H9 (cell line): ENCODE measurements around the gene KIF12. TPM values are rescaled to one million over a fixed set of nuclear protein-coding genes. Genes with fewer than 3 reads are reported as not detected.

Source experiments
- DNase-seq: peaks from one replicate; pipeline ENCODE4 v3.0.0-alpha.2; 2017
- H2AFZ ChIP-seq: one replicate; pipeline ENCODE4 v1.6.1; 2013; ENCODE audit warnings: mild to moderate bottlenecking, low read length, control low read depth, moderate library complexity
- H2AK5ac ChIP-seq: 2 replicates; pipeline ENCODE4 v1.6.1; 2013; ENCODE audit warnings: low read length, control low read depth, mixed read lengths; ENCODE audit not compliant: insufficient read length
- H2BK120ac ChIP-seq: one replicate; pipeline ENCODE4 v1.6.1; 2013; ENCODE audit warnings: low read depth, mild to moderate bottlenecking, low read length, control low read depth, inconsistent platforms; ENCODE audit not compliant: poor library complexity, severe bottlenecking
- H2BK12ac ChIP-seq: 2 replicates; pipeline ENCODE4 v1.6.1; 2013; ENCODE audit warnings: low read length, control low read depth, mixed read lengths, low read depth; ENCODE audit not compliant: insufficient read length
- H2BK15ac ChIP-seq: 2 replicates; pipeline ENCODE4 v1.6.1; 2013; ENCODE audit warnings: low read depth, low read length, control low read depth
- H2BK20ac ChIP-seq: one replicate; pipeline ENCODE4 v1.6.1; 2013; ENCODE audit warnings: low read depth, mild to moderate bottlenecking, low read length, control low read depth, inconsistent platforms; ENCODE audit not compliant: poor library complexity, severe bottlenecking
- H2BK5ac ChIP-seq: 2 replicates; pipeline ENCODE4 v1.6.1; 2013; ENCODE audit warnings: low read length, control low read depth, mixed read lengths; ENCODE audit not compliant: insufficient read length
- H3K14ac ChIP-seq: 2 replicates; pipeline ENCODE4 v1.6.1; 2013; ENCODE audit warnings: low read length, control low read depth; ENCODE audit not compliant: insufficient read depth
- H3K18ac ChIP-seq: 2 replicates; pipeline ENCODE4 v1.6.1; 2013; ENCODE audit warnings: low read depth, mild to moderate bottlenecking, mixed read lengths, low read length, control low read depth; ENCODE audit not compliant: insufficient read length
- H3K23ac ChIP-seq: 2 replicates; pipeline ENCODE4 v1.6.1; 2013; ENCODE audit warnings: low read length, control low read depth, mixed read lengths, low read depth; ENCODE audit not compliant: insufficient read length
- H3K23me2 ChIP-seq: 2 replicates; pipeline ENCODE4 v1.6.1; 2013; ENCODE audit warnings: low read depth, mild to moderate bottlenecking, mixed read lengths, low read length, control low read depth; ENCODE audit not compliant: insufficient read length, poor library complexity, severe bottlenecking
- H3K27ac ChIP-seq: 2 replicates; pipeline ENCODE4 v1.5.1; 2013; ENCODE audit warnings: low read length, control low read depth, mixed read lengths, low read depth; ENCODE audit not compliant: insufficient read length
- H3K27me3 ChIP-seq: 2 replicates; pipeline ENCODE4 v1.6.1; 2013; ENCODE audit warnings: low read length, control low read depth, inconsistent platforms; ENCODE audit not compliant: insufficient read depth
- H3K4ac ChIP-seq: 2 replicates; pipeline ENCODE4 v1.6.1; 2013; ENCODE audit warnings: low read depth, mild to moderate bottlenecking, control low read depth, inconsistent platforms, low read length, moderate library complexity
- H3K4me1 ChIP-seq: 2 replicates; pipeline ENCODE4 v1.6.1; 2013; ENCODE audit warnings: low read length, control low read depth, inconsistent platforms; ENCODE audit not compliant: insufficient read depth
- H3K4me2 ChIP-seq: 2 replicates; pipeline ENCODE4 v1.6.1; 2013; ENCODE audit warnings: low read length, control low read depth, mixed read lengths; ENCODE audit not compliant: insufficient read length, insufficient read depth
- H3K56ac ChIP-seq: 2 replicates; pipeline ENCODE4 v1.6.1; 2013; ENCODE audit warnings: low read depth, mild to moderate bottlenecking, mixed read lengths, low read length, control low read depth; ENCODE audit not compliant: insufficient read length
- H3K79me1 ChIP-seq: 2 replicates; pipeline ENCODE4 v1.6.1; 2013; ENCODE audit warnings: low read depth, mild to moderate bottlenecking, moderate library complexity, low read length, control low read depth, inconsistent platforms; ENCODE audit not compliant: insufficient read depth, poor library complexity, severe bottlenecking
- H3K79me2 ChIP-seq: 2 replicates; pipeline ENCODE4 v1.6.1; 2013; ENCODE audit warnings: low read length, control low read depth, inconsistent platforms; ENCODE audit not compliant: insufficient read depth
- H3K9ac ChIP-seq: 2 replicates; pipeline ENCODE4 v1.6.1; 2013; ENCODE audit warnings: low read length, control low read depth, mixed read lengths; ENCODE audit not compliant: insufficient read length; ENCODE audit errors: extremely low read depth
- H3K9me3 ChIP-seq: one replicate; pipeline ENCODE4 v1.6.1; 2013; ENCODE audit warnings: low read depth, low read length, inconsistent platforms; ENCODE audit not compliant: control insufficient read depth
- H3T11ph ChIP-seq: one replicate; pipeline ENCODE4 v1.6.1; 2013; ENCODE audit warnings: mild to moderate bottlenecking, low read length, control low read depth, inconsistent platforms
- H4K20me1 ChIP-seq: one replicate; pipeline ENCODE4 v1.6.1; 2013; ENCODE audit not compliant: control insufficient read depth, insufficient read length, insufficient read depth
- H4K5ac ChIP-seq: 2 replicates; pipeline ENCODE4 v1.6.1; 2013; ENCODE audit warnings: low read depth, mild to moderate bottlenecking, mixed read lengths, low read length, control low read depth; ENCODE audit not compliant: insufficient read length
- H4K8ac ChIP-seq: replicated peaks from 2 replicates; pipeline ENCODE4 v1.6.1; 2013; ENCODE audit warnings: low read length, control low read depth, mixed read lengths, low read depth; ENCODE audit not compliant: insufficient read length
- H4K91ac ChIP-seq: 2 replicates; pipeline ENCODE4 v1.6.1; 2013; ENCODE audit warnings: low read depth, mild to moderate bottlenecking, moderate library complexity, mixed read lengths, low read length, control low read depth; ENCODE audit not compliant: insufficient read length
- H3K27ac Mint-ChIP-seq, 3 experiments: 2 replicates in 2 of 3; 3 replicates in 1 of 3; pipeline ENCODE4 v1.8.0; 2020 to 2021; ENCODE audit warnings: mixed read lengths in 3 of 3, mild to moderate bottlenecking in 1 of 3, moderate library complexity in 1 of 3
- H3K27me3 Mint-ChIP-seq: 2 replicates; pipeline ENCODE4 v1.8.0; 2021; ENCODE audit warnings: low read depth, mild to moderate bottlenecking, moderate library complexity, mixed read lengths
- H3K36me3 Mint-ChIP-seq, 3 experiments: 2 replicates in 2 of 3; 3 replicates in 1 of 3; pipeline ENCODE4 v1.8.0; 2020 to 2021; ENCODE audit warnings: low read depth in 3 of 3, mixed read lengths in 3 of 3; ENCODE audit not compliant: insufficient read depth in 1 of 3
- H3K4me1 Mint-ChIP-seq, 2 experiments: 2 replicates each; pipeline ENCODE4 v1.8.0; 2020; ENCODE audit warnings: mixed read lengths in 2 of 2
- H3K4me3 Mint-ChIP-seq, 2 experiments: 2 replicates in 1 of 2; 3 replicates in 1 of 2; pipeline ENCODE4 v1.8.0; 2020 to 2021; ENCODE audit warnings: mild to moderate bottlenecking in 2 of 2, mixed read lengths in 2 of 2, moderate library complexity in 1 of 2
- H3K9me3 Mint-ChIP-seq, 2 experiments: 2 replicates in 1 of 2; 3 replicates in 1 of 2; pipeline ENCODE4 v1.8.0; 2020; ENCODE audit warnings: mild to moderate bottlenecking in 2 of 2, mixed read lengths in 2 of 2, moderate library complexity in 1 of 2
- WGBS: extraction: QIAGEN DNeasy Blood & Tissue Kit; methylation state at CpG from one replicate; pipeline ENCODE4 v1.1.7; 2013; ENCODE audit warnings: missing lambda C conversion rate, low lambda C conversion rate, mixed read lengths; ENCODE audit not compliant: insufficient read length; ENCODE audit errors: extremely low coverage; 5-methylcytosine and 5-hydroxymethylcytosine counted together
- total RNA-seq: library from RNA; stranded (reverse); gene quantifications from 2 replicates; pipeline ENCODE4 v1.2.1, GENCODE V29; 2021
- TF ChIP-seq, protein P1 (sequence below): fragments of 200-600 bp; sonication (generic); conservative IDR thresholded peaks from 3 replicates; pipeline ENCODE4 v1.8.0; 2021; ENCODE audit warnings: antibody characterized with exemption, mild to moderate bottlenecking

The KIF12 gene
- total RNA-seq, 1 experiment from 2014 or later, result 3.3 TPM

DNA sequence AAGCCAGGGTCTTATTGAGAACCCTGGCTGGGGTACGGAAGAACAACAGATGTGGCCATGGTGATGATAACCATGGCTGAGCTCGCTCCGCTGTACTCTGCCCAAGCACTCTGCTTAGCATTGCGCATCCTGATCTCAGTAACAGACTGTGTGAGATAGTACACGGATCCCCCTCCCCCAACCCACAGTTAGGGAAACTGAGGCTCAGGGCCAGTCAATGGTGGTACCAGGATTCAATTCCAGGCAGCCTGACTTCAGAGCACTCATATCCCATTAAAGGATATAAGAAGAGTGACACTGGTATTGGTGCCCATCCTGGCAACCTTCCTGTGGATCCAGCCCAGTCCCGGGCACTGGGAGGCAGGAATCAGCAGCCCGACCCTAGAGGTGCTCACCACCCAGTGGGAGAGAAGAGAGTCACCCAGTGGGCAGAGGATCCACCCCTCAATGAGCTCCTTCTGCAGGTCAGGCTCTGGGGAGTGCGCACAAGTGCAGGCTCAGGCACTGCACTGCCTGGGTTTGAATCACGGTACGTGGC is 26.5 kb upstream of the KIF12 start:
- H4K91ac ChIP-seq, result no peak overlapping the region
- H3K4me3 Mint-ChIP-seq, result no peak overlapping the region
- no peak overlapping the region for H3K23ac ChIP-seq
- no peaks in the 10 kb centered on the region for H3K79me2 ChIP-seq
- no peak overlapping the region for H3K14ac ChIP-seq
- no peak overlapping the region for H3K4ac ChIP-seq
- no peak overlapping the region for H2BK5ac ChIP-seq
- no peaks in the 10 kb centered on the region for H3K9me3 ChIP-seq
- H3K27me3 ChIP-seq, result no peaks in the 10 kb centered on the region; the same call in 1 of the 2 replicates
- no peak overlapping the region for H2BK20ac ChIP-seq
- H3K27ac ChIP-seq, result no peak overlapping the region
- no peak overlapping the region for H4K8ac ChIP-seq
- peaks cover 7 to 29% of the 10 kb centered on the region in 2 experiments for H3K4me1 Mint-ChIP-seq
- H3K56ac ChIP-seq, result no peak overlapping the region
- H3K27me3 Mint-ChIP-seq, result peaks cover 48% of the 10 kb centered on the region
- no CpG with 5 or more reads among the region's 10 CpGs for WGBS
- H3K18ac ChIP-seq, result no peak overlapping the region
- no peak overlapping the region for H2AFZ ChIP-seq
- TF ChIP-seq, protein P1, sequence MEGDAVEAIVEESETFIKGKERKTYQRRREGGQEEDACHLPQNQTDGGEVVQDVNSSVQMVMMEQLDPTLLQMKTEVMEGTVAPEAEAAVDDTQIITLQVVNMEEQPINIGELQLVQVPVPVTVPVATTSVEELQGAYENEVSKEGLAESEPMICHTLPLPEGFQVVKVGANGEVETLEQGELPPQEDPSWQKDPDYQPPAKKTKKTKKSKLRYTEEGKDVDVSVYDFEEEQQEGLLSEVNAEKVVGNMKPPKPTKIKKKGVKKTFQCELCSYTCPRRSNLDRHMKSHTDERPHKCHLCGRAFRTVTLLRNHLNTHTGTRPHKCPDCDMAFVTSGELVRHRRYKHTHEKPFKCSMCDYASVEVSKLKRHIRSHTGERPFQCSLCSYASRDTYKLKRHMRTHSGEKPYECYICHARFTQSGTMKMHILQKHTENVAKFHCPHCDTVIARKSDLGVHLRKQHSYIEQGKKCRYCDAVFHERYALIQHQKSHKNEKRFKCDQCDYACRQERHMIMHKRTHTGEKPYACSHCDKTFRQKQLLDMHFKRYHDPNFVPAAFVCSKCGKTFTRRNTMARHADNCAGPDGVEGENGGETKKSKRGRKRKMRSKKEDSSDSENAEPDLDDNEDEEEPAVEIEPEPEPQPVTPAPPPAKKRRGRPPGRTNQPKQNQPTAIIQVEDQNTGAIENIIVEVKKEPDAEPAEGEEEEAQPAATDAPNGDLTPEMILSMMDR, result no peak
- no peaks in the 10 kb centered on the region for H3K4me1 ChIP-seq
- no peaks in the 10 kb centered on the region; a peak in 1 of 7 replicates for H3K36me3 Mint-ChIP-seq
- no peak overlapping the region for H2BK120ac ChIP-seq
- H3K9me3 Mint-ChIP-seq, result peaks cover 0 to 3% of the 10 kb centered on the region in 2 experiments; a peak in 2 of 5 replicates
- no peak for DNase-seq
- no peak overlapping the region for H4K5ac ChIP-seq
- no peaks in the 10 kb centered on the region for H4K20me1 ChIP-seq
- no peak overlapping the region for H3K4me2 ChIP-seq
- no peak overlapping the region for H2AK5ac ChIP-seq
- H3K79me1 ChIP-seq, result no peaks in the 10 kb centered on the region
- no peak overlapping the region for H3K9ac ChIP-seq
- no peak overlapping the region for H2BK12ac ChIP-seq
- no peaks in the 10 kb centered on the region for H3K23me2 ChIP-seq
- no peak overlapping the region for H3T11ph ChIP-seq
- H2BK15ac ChIP-seq, result no peak overlapping the region
- H3K27ac Mint-ChIP-seq, result no peak overlapping the region
